ENCODE data around the gene LPO. TPM values are rescaled to one million over a fixed set of nuclear protein-coding genes. Genes with fewer than 3 reads are reported as not detected.
A peak's percentile ranks its signal among the peaks of the same experiment; 100 is the strongest.

LPO gene
- total RNA-seq, 1 experiment from 2014 or later = not detected

GRCh38 chr17:58303971-58304749 is 65.8 kb downstream of the LPO start:
- no TSS peak for BruUV-seq (replicated peaks)
- Histone ChIP-seq H3K27ac (ENCODE audit: low read length) (no peak overlapping the region), H3K4me1 (ENCODE audit: control insufficient read depth, insufficient read depth, low read length) (no peaks in the 10 kb centered on the region), H3K36me3 (ENCODE audit: control insufficient read depth, insufficient read depth, low read length) (no peaks in the 10 kb centered on the region), H3K4me3 (ENCODE audit: low read depth in 2 of 2, low read length in 2 of 2) (no peak overlapping the region), H3K9me3 (ENCODE audit: control insufficient read depth, insufficient read depth, low read depth, low read length) (no peaks in the 10 kb centered on the region), H3K27me3 (ENCODE audit: control insufficient read depth, insufficient read depth, low read length) (no peaks in the 10 kb centered on the region)
- in situ Hi-C loops (cut with HindIII; ENCODE audit: low pct_unique_long_range_greater_than_20kb, low sequenced_read_pairs) (no loop called here), intact Hi-C loops (cut with micrococcal nuclease; ENCODE audit: unreplicated experiment) (no loop called here)
- peak; percentile 84 for ATAC-seq
- peak; percentile 78 for TF ChIP-seq CTCF (IDR thresholded peaks at IDR 0.05)
- TF ChIP-seq SIN3A (IDR thresholded peaks at IDR 0.05; ENCODE audit: borderline replicate concordance, insufficient read depth, low read depth, low read length) = no peak
- POLR2A ChIA-PET = no interaction called here
- peak; percentile 8 for DNase-seq (ENCODE audit: low read depth, low spot score)
- CTCF ChIA-PET = interaction anchor here (0.6 kb wide), 1 partner anchor 105 kb away, joined by 4 read pairs; no protein-coding TSS in a partner anchor

GRCh38 chr17:58304750-58305486 is 66.5 kb downstream of the LPO start:
- DNase-seq (ENCODE audit: low read depth, low spot score) (no peak), ATAC-seq (0 out of 2 replicates have a peak, but pooled peaks have one; percentile 28)
- POLR2A ChIA-PET = no interaction called here
- CTCF ChIA-PET = no interaction called here
- Histone ChIP-seq H3K27me3 (ENCODE audit: control insufficient read depth, insufficient read depth, low read length) (no peaks in the 10 kb centered on the region), H3K36me3 (ENCODE audit: control insufficient read depth, insufficient read depth, low read length) (no peaks in the 10 kb centered on the region), H3K9me3 (ENCODE audit: control insufficient read depth, insufficient read depth, low read depth, low read length) (no peaks in the 10 kb centered on the region), H3K4me1 (ENCODE audit: control insufficient read depth, insufficient read depth, low read length) (no peaks in the 10 kb centered on the region), H3K27ac (ENCODE audit: low read length) (no peak overlapping the region), H3K4me3 (ENCODE audit: low read depth in 2 of 2, low read length in 2 of 2) (no peak overlapping the region)
- in situ Hi-C loops (cut with HindIII; ENCODE audit: low pct_unique_long_range_greater_than_20kb, low sequenced_read_pairs) (no loop called here), intact Hi-C loops (cut with micrococcal nuclease; ENCODE audit: unreplicated experiment) (no loop called here)
- no TSS peak for BruUV-seq (replicated peaks)
- TF ChIP-seq SIN3A (IDR thresholded peaks at IDR 0.05; ENCODE audit: borderline replicate concordance, insufficient read depth, low read depth, low read length) (no peak), CTCF (IDR thresholded peaks at IDR 0.05) (no peak), TCF7L2 (IDR thresholded peaks at IDR 0.05; ENCODE audit: low read depth, low read length) (no peak), POLR2AphosphoS5 (IDR thresholded peaks at IDR 0.05; ENCODE audit: low read depth, low read length) (no peak), REST (IDR thresholded peaks at IDR 0.05; ENCODE audit: insufficient read depth in 1 of 2, low read depth in 2 of 2, low read length in 1 of 2) (no peak)

All from Panc1 (cell line).